Smooth muscle cell (in vitro differentiated cells): ENCODE data around the gene TACO1. TPM values are rescaled to one million over a fixed set of nuclear protein-coding genes. Genes with fewer than 3 reads are reported as not detected.

Experiments
- DNase-seq: peaks from one replicate; lab custom pipeline; 2025; ENCODE audit not compliant: unreplicated experiment; lab: John Stamatoyannopoulos, UW
- H2AFZ ChIP-seq: fragments of 200-600 bp; sonication (generic); 2 replicates; pipeline ENCODE4 v1.6.0; 2016; ENCODE audit warnings: antibody characterized with exemption, low read depth, mild to moderate bottlenecking
- H3F3A ChIP-seq: fragments of 200-600 bp; sonication (generic); 2 replicates; pipeline ENCODE4 v1.6.0; 2017; ENCODE audit warnings: antibody characterized with exemption, low read depth
- H3K27ac ChIP-seq: fragments of 200-600 bp; sonication (generic); 2 replicates; pipeline ENCODE4 v1.5.1; 2016; ENCODE audit warnings: low read depth, mild to moderate bottlenecking
- H3K27me3 ChIP-seq: fragments of 200-600 bp; sonication (generic); 2 replicates; pipeline ENCODE4 v1.6.1; 2016; ENCODE audit warnings: low read depth, mild to moderate bottlenecking
- H3K36me3 ChIP-seq: fragments of 200-600 bp; sonication (generic); 2 replicates; pipeline ENCODE4 v1.5.1; 2016; ENCODE audit warnings: low read depth
- H3K4me1 ChIP-seq: fragments of 200-600 bp; sonication (generic); 2 replicates; pipeline ENCODE4 v1.5.1; 2016; ENCODE audit warnings: low read depth
- H3K4me2 ChIP-seq: fragments of 200-600 bp; sonication (generic); 2 replicates; pipeline ENCODE4 v1.6.0; 2016; ENCODE audit warnings: mild to moderate bottlenecking
- H3K4me3 ChIP-seq: fragments of 200-600 bp; sonication (generic); 2 replicates; pipeline ENCODE4 v1.5.1; 2016; ENCODE audit warnings: mild to moderate bottlenecking
- H3K79me2 ChIP-seq: fragments of 200-600 bp; sonication (generic); 2 replicates; pipeline ENCODE4 v1.6.0; 2016; ENCODE audit warnings: low read depth, mild to moderate bottlenecking
- H3K9ac ChIP-seq: fragments of 200-600 bp; sonication (generic); 2 replicates; pipeline ENCODE4 v1.6.0; 2016; ENCODE audit warnings: low read depth
- H3K9me3 ChIP-seq: fragments of 200-600 bp; sonication (generic); replicated peaks from 2 replicates; pipeline ENCODE4 v1.5.1; 2016; ENCODE audit warnings: low read depth
- H4K20me1 ChIP-seq: fragments of 200-600 bp; sonication (generic); 2 replicates; pipeline ENCODE4 v1.6.0; 2016; ENCODE audit warnings: low read depth
- CTCF ChIP-seq: fragments of 200-600 bp; sonication (generic); IDR thresholded peaks from 2 replicates; pipeline ENCODE4 v1.5.1; 2017; ENCODE audit warnings: borderline replicate concordance, mild to moderate bottlenecking, antibody characterized with exemption; ENCODE audit not compliant: insufficient read depth, poor library complexity, severe bottlenecking
- WGBS: methylation state at CpG from one replicate; pipeline ENCODE4 v1.1.7; 2016; ENCODE audit warnings: low lambda C conversion rate; 5-methylcytosine and 5-hydroxymethylcytosine counted together
- polyA plus RNA-seq: library from polyadenylated mRNA; unstranded; fragments of >200 nt; fragmentation: Nextera tagmentation; extraction: Ambion mirVana; gene quantifications from 2 replicates; pipeline ENCODE4 v1.2.1, GENCODE V29; 2016
- small RNA-seq: library from RNA; depleted of rRNA; stranded (forward); fragments of <200 nt; gene quantifications from one replicate; pipeline ENCODE3, GENCODE V24; 2014
- total RNA-seq: library from RNA; depleted of rRNA; stranded (reverse); fragments of >200 nt; gene quantifications from 2 replicates; pipeline ENCODE4 v1.2.3, GENCODE V29; 2014

The TACO1 gene
- total and polyA plus RNA-seq, 2 experiments from 2014 or later = 12.7 to 32.3 TPM

- no peaks in the 10 kb centered on the region for H3K36me3 ChIP-seq
- 84% methylated on average over 2 of the region's 2 CpGs for WGBS
- no peaks in the 10 kb centered on the region for H3K4me1 ChIP-seq
- TF ChIP-seq CTCF = no peak
- H3K79me2 ChIP-seq = no peaks in the 10 kb centered on the region
- DNase-seq = no peak
- H3K27me3 ChIP-seq = no peaks in the 10 kb centered on the region
- H3K4me2 ChIP-seq = no peak overlapping the region
- no peak overlapping the region for H2AFZ ChIP-seq
- H4K20me1 ChIP-seq = peaks cover 9% of the 10 kb centered on the region
- H3K27ac ChIP-seq = no peak overlapping the region
- H3K9me3 ChIP-seq = no peaks in the 10 kb centered on the region
- no peaks in the 10 kb centered on the region for H3F3A ChIP-seq
- no peak overlapping the region for H3K4me3 ChIP-seq
- H3K9ac ChIP-seq = no peak overlapping the region
Measured at GRCh38 chr17:63653050-63653449, 52.4 kb downstream of the TACO1 start.

GRCh38 chr17:63657786-63658185, 57.1 kb downstream of the TACO1 start:
- H3K9ac ChIP-seq = no peak overlapping the region
- H3K27me3 ChIP-seq = no peaks in the 10 kb centered on the region
- no peak overlapping the region for H2AFZ ChIP-seq
- H3K79me2 ChIP-seq = no peaks in the 10 kb centered on the region
- H4K20me1 ChIP-seq = no peaks in the 10 kb centered on the region
- no peaks in the 10 kb centered on the region for H3K9me3 ChIP-seq
- no peaks in the 10 kb centered on the region for H3F3A ChIP-seq
- no peaks in the 10 kb centered on the region for H3K4me1 ChIP-seq
- H3K27ac ChIP-seq = no peak overlapping the region
- no peaks in the 10 kb centered on the region for H3K36me3 ChIP-seq
- 90% methylated on average over 3 of the region's 3 CpGs for WGBS
- no peak for DNase-seq
- H3K4me3 ChIP-seq = no peak overlapping the region
- no peak for TF ChIP-seq CTCF
- H3K4me2 ChIP-seq = no peak overlapping the region

Small RNAs within 50 kb of the gene (small RNA-seq; reads per million reads assigned to genes)
- gene RNU6-288P = not detected

Other genes starting within 250 kb of the TACO1 start
- 13.6 and 16.5 TPM in 2 replicates for gene CYB561, start 154.6 kb upstream of the TACO1 start, total RNA-seq
- 24.9 and 40.7 TPM in 2 replicates for gene CYB561, start 154.6 kb upstream of the TACO1 start, polyA plus RNA-seq
- gene ACE, start 123.8 kb upstream of the TACO1 start, total RNA-seq = 0.94 and 1.5 TPM in 2 replicates
- 0.48 and 2.0 TPM in 2 replicates for gene ACE, start 123.8 kb upstream of the TACO1 start, polyA plus RNA-seq
- not detected in 2 replicates for gene KCNH6, start 77.5 kb upstream of the TACO1 start, total RNA-seq
- 0.48 TPM in 1 of 2 replicates, not detected in the other for gene KCNH6, start 77.5 kb upstream of the TACO1 start, polyA plus RNA-seq
- gene DCAF7, start 50.4 kb upstream of the TACO1 start, total RNA-seq = 29.8 and 36.8 TPM in 2 replicates
- gene DCAF7, start 50.4 kb upstream of the TACO1 start, polyA plus RNA-seq = 48.5 and 50.2 TPM in 2 replicates
- 16.0 and 17.3 TPM in 2 replicates for gene MAP3K3, start 21.5 kb downstream of the TACO1 start, total RNA-seq
- gene MAP3K3, start 21.5 kb downstream of the TACO1 start, polyA plus RNA-seq = 23.6 and 23.8 TPM in 2 replicates
- gene LIMD2, start 99.2 kb downstream of the TACO1 start, total RNA-seq = 40.7 and 47.9 TPM in 2 replicates
- 110 and 124 TPM in 2 replicates for gene LIMD2, start 99.2 kb downstream of the TACO1 start, polyA plus RNA-seq
- 13.6 and 18.7 TPM in 2 replicates for gene STRADA, start 140.9 kb downstream of the TACO1 start, total RNA-seq
- gene STRADA, start 140.9 kb downstream of the TACO1 start, polyA plus RNA-seq = 26.8 and 27.7 TPM in 2 replicates
- 50.6 and 63.4 TPM in 2 replicates for gene CCDC47, start 172.7 kb downstream of the TACO1 start, total RNA-seq
- gene CCDC47, start 172.7 kb downstream of the TACO1 start, polyA plus RNA-seq = 47.7 and 60.6 TPM in 2 replicates
- gene DDX42, start 173.3 kb downstream of the TACO1 start, total RNA-seq = 80.1 and 80.5 TPM in 2 replicates
- 30.1 and 31.7 TPM in 2 replicates for gene DDX42, start 173.3 kb downstream of the TACO1 start, polyA plus RNA-seq
- 32.3 and 46.2 TPM in 2 replicates for gene PSMC5, start 226.5 kb downstream of the TACO1 start, total RNA-seq
- 132 and 153 TPM in 2 replicates for gene PSMC5, start 226.5 kb downstream of the TACO1 start, polyA plus RNA-seq
- gene FTSJ3, start 226.8 kb downstream of the TACO1 start, total RNA-seq = 32.5 and 46.8 TPM in 2 replicates
- gene FTSJ3, start 226.8 kb downstream of the TACO1 start, polyA plus RNA-seq = 21.9 and 24.8 TPM in 2 replicates
- gene SMARCD2, start 241.8 kb downstream of the TACO1 start, total RNA-seq = 41.6 and 43.7 TPM in 2 replicates
- 41.9 and 58.6 TPM in 2 replicates for gene SMARCD2, start 241.8 kb downstream of the TACO1 start, polyA plus RNA-seq